Trophoblast cell (in vitro differentiated cells and primary cell): Measurements from ENCODE around the gene SKAP1.

Source experiments
- DNase-seq, 2 donors: peaks; one replicate each; pipeline ENCODE4 v3.0.0-alpha.2; 2016
- H2AFZ ChIP-seq: 2 replicates; pipeline ENCODE4 v1.6.1; 2013; ENCODE audit warnings: low read length, moderate library complexity, mild to moderate bottlenecking; ENCODE audit not compliant: insufficient read depth, poor library complexity
- H2AK5ac ChIP-seq: 2 replicates; pipeline ENCODE4 v1.6.1; 2013; ENCODE audit warnings: mild to moderate bottlenecking, low read length
- H2BK120ac ChIP-seq: 2 replicates; pipeline ENCODE4 v1.6.1; 2013; ENCODE audit warnings: low read length, mild to moderate bottlenecking, moderate library complexity; ENCODE audit not compliant: insufficient read depth, poor library complexity
- H2BK12ac ChIP-seq: 2 replicates; pipeline ENCODE4 v1.6.1; 2013; ENCODE audit warnings: mild to moderate bottlenecking, low read length, moderate library complexity
- H2BK5ac ChIP-seq: 2 replicates; pipeline ENCODE4 v1.6.1; 2013; ENCODE audit warnings: low read length, low read depth, moderate library complexity, mild to moderate bottlenecking; ENCODE audit not compliant: poor library complexity
- H3K14ac ChIP-seq: 2 replicates; pipeline ENCODE4 v1.6.1; 2013; ENCODE audit warnings: mild to moderate bottlenecking, low read length
- H3K18ac ChIP-seq: 2 replicates; pipeline ENCODE4 v1.6.1; 2013; ENCODE audit warnings: mild to moderate bottlenecking, low read length
- H3K23ac ChIP-seq: 2 replicates; pipeline ENCODE4 v1.6.1; 2013; ENCODE audit warnings: low read length
- H3K27ac ChIP-seq: 2 replicates; pipeline ENCODE4 v1.5.1; 2013; ENCODE audit warnings: low read depth, mild to moderate bottlenecking, inconsistent platforms, low read length, moderate library complexity
- H3K27me3 ChIP-seq: 2 replicates; pipeline ENCODE4 v1.6.1; 2013; ENCODE audit warnings: inconsistent platforms, mild to moderate bottlenecking, low read length, moderate library complexity; ENCODE audit not compliant: insufficient read depth
- H3K36me3 ChIP-seq, 2 experiments: 1 replicate in 1 of 2; 2 replicates in 1 of 2; pipeline ENCODE4 v1.6.1; 2013; ENCODE audit warnings: low read length in 2 of 2, mild to moderate bottlenecking in 2 of 2, moderate library complexity in 1 of 2; ENCODE audit not compliant: insufficient read depth in 2 of 2, control insufficient read depth in 1 of 2
- H3K4ac ChIP-seq: 2 replicates; pipeline ENCODE4 v1.6.1; 2013; ENCODE audit warnings: low read depth, mild to moderate bottlenecking, low read length, moderate library complexity
- H3K4me1 ChIP-seq, 2 experiments: 1 replicate in 1 of 2; 2 replicates in 1 of 2; pipeline ENCODE4 v1.6.1; 2013; ENCODE audit warnings: low read length in 2 of 2, mild to moderate bottlenecking in 2 of 2, moderate library complexity in 1 of 2; ENCODE audit not compliant: insufficient read depth in 2 of 2, control insufficient read depth in 1 of 2
- H3K4me2 ChIP-seq: 2 replicates; pipeline ENCODE4 v1.6.1; 2013; ENCODE audit warnings: inconsistent platforms, mild to moderate bottlenecking, low read length, moderate library complexity
- H3K4me3 ChIP-seq: 2 replicates; pipeline ENCODE4 v1.5.1; 2013; ENCODE audit warnings: mild to moderate bottlenecking, low read depth, low read length, inconsistent platforms
- H3K79me1 ChIP-seq: one replicate; pipeline ENCODE4 v1.6.1; 2013; ENCODE audit warnings: low read length
- H3K79me2 ChIP-seq: 2 replicates; pipeline ENCODE4 v1.6.1; 2013; ENCODE audit warnings: low read length, mild to moderate bottlenecking; ENCODE audit not compliant: control insufficient read depth, insufficient read depth, poor library complexity
- H3K9ac ChIP-seq: 2 replicates; pipeline ENCODE4 v1.6.1; 2013; ENCODE audit warnings: mild to moderate bottlenecking, low read length
- H3K9me3 ChIP-seq: 2 replicates; pipeline ENCODE4 v1.6.1; 2013; ENCODE audit warnings: low read depth, mild to moderate bottlenecking, control low read depth, inconsistent platforms, low read length; ENCODE audit not compliant: insufficient read depth
- H4K12ac ChIP-seq: 2 replicates; pipeline ENCODE4 v1.6.1; 2013; ENCODE audit warnings: low read depth, mild to moderate bottlenecking, low read length, moderate library complexity
- H4K8ac ChIP-seq: 2 replicates; pipeline ENCODE4 v1.6.1; 2013; ENCODE audit warnings: low read depth, mild to moderate bottlenecking, low read length, moderate library complexity
- H4K91ac ChIP-seq: one replicate; pipeline ENCODE4 v1.6.1; 2013; ENCODE audit warnings: low read depth, mild to moderate bottlenecking, low read length, moderate library complexity
- WGBS: extraction: QIAGEN DNeasy Blood & Tissue Kit; methylation state at CpG from one replicate; pipeline ENCODE4 v1.1.7; 2013; ENCODE audit warnings: missing lambda C conversion rate; ENCODE audit not compliant: insufficient read length, insufficient coverage; ENCODE audit errors: extremely low coverage; 5-methylcytosine and 5-hydroxymethylcytosine counted together

SKAP1 gene

GRCh38 chr17:48148029-48148770 lies 281.8 kb downstream of the SKAP1 start:
- Histone ChIP-seq H2AK5ac (no peak overlapping the region), H2BK12ac (no peak overlapping the region), H3K23ac (no peak overlapping the region), H3K9ac (no peak overlapping the region), H3K14ac (no peak overlapping the region), H3K79me1 (no peaks in the 10 kb centered on the region), H3K4ac (no peak overlapping the region), H4K12ac (no peak overlapping the region), H3K4me1 (no peaks in the 10 kb centered on the region), H3K18ac (no peak overlapping the region), H3K9me3 (no peaks in the 10 kb centered on the region), H3K27me3 (no peaks in the 10 kb centered on the region), H3K79me2 (no peaks in the 10 kb centered on the region), H4K91ac (no peak overlapping the region), H4K8ac (no peak overlapping the region), H2AFZ (no peak overlapping the region), H3K4me2 (no peak overlapping the region), H2BK120ac (no peak overlapping the region), H3K36me3 (no peaks in the 10 kb centered on the region), H3K27ac (no peak overlapping the region), H3K4me3 (no peak overlapping the region), H2BK5ac (no peak overlapping the region)
- no CpG with 5 or more reads among the region's 14 CpGs for WGBS
- peak in 1 of 2 donors; percentile 36 for DNase-seq

- H3K36me3 ChIP-seq: no peaks in the 10 kb centered on the region
- H3K4me1 ChIP-seq: no peaks in the 10 kb centered on the region
- H3K79me2 ChIP-seq: no peaks in the 10 kb centered on the region
- H3K27ac ChIP-seq: no peak overlapping the region
- H3K9me3 ChIP-seq: no peaks in the 10 kb centered on the region
- no peak for DNase-seq
- H3K27me3 ChIP-seq: no peaks in the 10 kb centered on the region
- no peak overlapping the region for H4K12ac ChIP-seq
- H2BK12ac ChIP-seq: no peak overlapping the region
- H3K4me3 ChIP-seq: no peak overlapping the region
- H2AK5ac ChIP-seq: no peak overlapping the region
- H2BK5ac ChIP-seq: no peak overlapping the region
- no peak overlapping the region for H3K9ac ChIP-seq
- no peak overlapping the region for H3K18ac ChIP-seq
- H3K4ac ChIP-seq: no peak overlapping the region
- H2BK120ac ChIP-seq: no peak overlapping the region
- no peak overlapping the region for H4K8ac ChIP-seq
- no peak overlapping the region for H3K23ac ChIP-seq
- no peaks in the 10 kb centered on the region for H3K79me1 ChIP-seq
- no CpG with 5 or more reads among the region's 3 CpGs for WGBS
- no peak overlapping the region for H3K14ac ChIP-seq
- no peak overlapping the region for H3K4me2 ChIP-seq
- H2AFZ ChIP-seq: no peak overlapping the region
- H4K91ac ChIP-seq: no peak overlapping the region
Measured at GRCh38 chr17:48144976-48145798, 284.8 kb downstream of the SKAP1 start.

DNA sequence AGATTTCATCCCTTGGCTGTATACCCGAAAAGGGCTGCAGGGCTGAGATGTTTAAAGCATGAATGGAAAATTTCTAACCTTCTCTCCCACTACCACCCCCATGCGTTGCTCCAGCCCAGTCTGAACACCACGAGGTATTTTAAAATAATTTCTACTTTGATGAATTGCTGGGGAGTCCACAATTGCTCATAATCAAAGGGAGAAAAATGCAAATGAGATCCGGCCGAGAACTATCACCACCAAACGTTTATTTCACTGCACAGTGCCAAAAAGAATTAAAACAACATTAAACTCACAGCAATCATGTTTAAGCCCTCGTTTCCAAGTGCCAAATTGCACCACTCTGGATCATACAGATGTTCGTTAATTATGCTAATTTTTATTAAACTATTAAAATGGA lies 285.8 kb downstream of the SKAP1 start:
- Histone ChIP-seq H3K23ac (no peak overlapping the region), H3K79me2 (no peaks in the 10 kb centered on the region), H4K91ac (no peak overlapping the region), H2BK120ac (no peak overlapping the region), H2BK12ac (no peak overlapping the region), H3K27me3 (no peaks in the 10 kb centered on the region), H2BK5ac (no peak overlapping the region), H3K4me2 (no peak overlapping the region), H3K4me1 (no peaks in the 10 kb centered on the region), H3K4ac (no peak overlapping the region), H3K36me3 (no peaks in the 10 kb centered on the region), H3K14ac (no peak overlapping the region), H2AFZ (no peak overlapping the region), H3K4me3 (no peak overlapping the region), H3K18ac (no peak overlapping the region), H3K79me1 (no peaks in the 10 kb centered on the region), H3K9ac (no peak overlapping the region), H3K9me3 (no peaks in the 10 kb centered on the region), H3K27ac (no peak overlapping the region), H4K12ac (no peak overlapping the region), H2AK5ac (no peak overlapping the region), H4K8ac (no peak overlapping the region)
- no peak for DNase-seq
- WGBS: no CpG with 5 or more reads among the region's 8 CpGs

DNA sequence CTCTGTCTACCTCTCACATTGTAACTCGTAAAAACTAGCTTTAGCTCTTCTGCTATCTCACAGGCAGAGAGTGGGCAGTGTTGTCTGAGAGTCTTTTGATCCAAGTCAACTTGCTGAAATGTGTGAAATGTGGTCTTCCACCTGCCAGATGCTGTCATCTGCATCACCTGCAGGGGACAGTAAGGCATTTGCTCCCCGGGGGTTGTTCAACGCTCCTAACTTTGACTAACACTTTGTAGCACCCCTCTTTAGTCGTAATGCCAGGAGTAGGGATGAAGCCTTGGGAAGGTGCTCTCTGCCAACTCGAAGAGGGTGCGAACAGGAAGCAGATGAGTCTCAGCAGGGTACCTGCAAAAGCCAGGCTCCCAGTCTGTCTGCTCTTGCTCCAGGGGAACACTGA lies 286.4 kb downstream of the SKAP1 start:
- Histone ChIP-seq H4K12ac (no peak overlapping the region), H2BK5ac (no peak overlapping the region), H3K27me3 (no peaks in the 10 kb centered on the region), H2BK12ac (no peak overlapping the region), H3K14ac (no peak overlapping the region), H2AK5ac (no peak overlapping the region), H4K8ac (no peak overlapping the region), H3K4me3 (no peak overlapping the region), H3K4ac (no peak overlapping the region), H3K4me2 (no peak overlapping the region), H3K23ac (no peak overlapping the region), H3K79me2 (no peaks in the 10 kb centered on the region), H4K91ac (no peak overlapping the region), H2AFZ (no peak overlapping the region), H3K18ac (no peak overlapping the region), H3K79me1 (no peaks in the 10 kb centered on the region), H3K9me3 (no peaks in the 10 kb centered on the region), H2BK120ac (no peak overlapping the region), H3K27ac (no peak overlapping the region), H3K9ac (no peak overlapping the region), H3K36me3 (no peaks in the 10 kb centered on the region), H3K4me1 (no peaks in the 10 kb centered on the region)
- DNase-seq: no peak
- no CpG with 5 or more reads among the region's 6 CpGs for WGBS
